ENCODE results near the gene EFNA2.

EFNA2 gene

DNA sequence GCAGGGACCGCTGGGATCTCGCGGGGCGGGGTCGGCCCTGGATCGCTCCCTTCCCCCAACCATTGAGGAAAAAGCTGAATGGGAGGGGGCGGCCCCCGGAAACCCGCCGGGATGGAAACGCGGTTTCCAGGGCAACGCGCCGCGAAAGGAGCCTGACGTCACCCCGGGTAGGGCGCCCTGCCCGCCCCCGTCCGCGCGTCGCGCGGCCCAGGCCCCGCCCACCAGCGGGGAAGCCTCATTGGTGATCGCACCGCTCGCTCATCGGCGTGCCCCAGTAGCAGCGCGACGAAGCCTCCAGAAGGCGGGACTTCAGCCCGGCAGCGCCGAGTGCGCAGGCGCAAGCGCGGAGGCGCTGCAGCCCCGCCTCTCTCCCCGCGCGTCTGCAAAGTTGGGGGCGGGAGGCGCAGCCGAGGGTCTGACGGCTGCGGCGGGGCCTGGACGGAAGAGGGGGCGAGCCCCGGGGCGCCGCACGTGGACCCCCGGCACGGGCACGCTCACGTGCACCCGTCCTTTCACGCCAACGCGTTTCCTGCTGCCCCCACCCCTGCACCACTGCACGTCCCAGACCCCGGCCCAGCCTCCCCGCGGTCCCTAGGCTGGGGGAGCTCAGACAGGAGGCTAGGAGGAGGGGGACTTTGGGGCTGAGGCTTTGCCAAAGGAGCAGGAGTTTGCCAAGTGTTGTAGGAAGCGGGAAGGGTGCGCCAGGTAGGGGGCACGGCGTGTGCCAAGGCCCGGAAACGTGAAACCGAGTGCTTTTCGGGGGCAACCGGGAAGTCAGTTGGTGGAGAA, 24.7 kb upstream of the EFNA2 start:
- peak; percentile 98 for DNase-seq (ENCODE audit: low spot score)

GRCh38 chr19:1261538-1261797, 24.2 kb upstream of the EFNA2 start:
- DNase-seq (ENCODE audit: low spot score), result no peak

- no peak for DNase-seq (ENCODE audit: low spot score)
These were observed 23.7 kb upstream of the EFNA2 start for GRCh38 chr19:1261798-1262622.

- DNase-seq (ENCODE audit: low spot score), result no peak
These were observed 23.0 kb upstream of the EFNA2 start for GRCh38 chr19:1262623-1263123.

- DNase-seq (ENCODE audit: low spot score), result no peak
These were observed 22.5 kb upstream of the EFNA2 start for GRCh38 chr19:1263188-1263587.

DNA sequence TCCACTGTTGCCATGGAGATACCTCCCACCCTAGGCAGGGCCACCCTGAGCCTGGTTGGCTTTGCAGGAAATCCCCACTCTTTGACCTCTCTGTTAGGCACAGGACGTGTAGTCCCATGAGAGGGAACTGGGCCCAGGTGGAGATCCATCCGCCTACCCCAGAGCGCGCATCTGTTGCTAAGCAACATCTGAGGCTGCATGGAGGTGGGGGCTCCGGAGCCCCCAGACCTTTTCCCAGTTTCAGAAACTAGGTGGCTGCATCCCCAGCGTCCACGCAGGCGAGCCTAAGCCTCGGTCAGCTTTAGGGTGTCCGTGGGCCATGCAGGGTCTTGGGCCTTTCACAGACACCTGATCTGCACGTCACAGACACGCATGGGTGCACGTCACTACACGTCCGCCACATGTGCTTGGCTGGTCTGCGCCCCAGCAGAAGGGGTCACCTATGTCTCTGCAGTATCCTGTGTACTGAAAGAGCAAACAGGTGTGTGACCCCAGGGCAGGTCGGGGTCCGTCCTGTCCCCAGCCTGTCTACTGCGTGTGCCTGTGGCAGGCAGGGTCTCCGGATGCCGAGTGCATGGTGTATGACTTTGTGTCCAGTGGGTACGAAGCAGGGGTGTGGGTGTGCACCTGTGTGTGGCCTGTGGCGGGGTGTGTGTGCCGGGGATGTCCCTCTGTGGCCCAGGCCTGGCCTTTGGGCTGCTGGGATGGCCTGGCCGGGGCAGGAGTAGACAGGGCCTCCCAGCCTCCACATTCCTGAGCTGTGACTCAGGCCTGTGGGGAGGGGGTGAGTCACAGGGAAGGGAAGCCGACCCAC, 20.7 kb upstream of the EFNA2 start:
- no peak for DNase-seq (ENCODE audit: low spot score)

- peak; percentile 42 for DNase-seq (ENCODE audit: low spot score)
These were observed 20.0 kb upstream of the EFNA2 start for GRCh38 chr19:1265615-1266128.

- DNase-seq (ENCODE audit: low spot score), result peak; percentile 89
These were observed 19.4 kb upstream of the EFNA2 start for GRCh38 chr19:1266129-1266915.

- peak; percentile 63 for DNase-seq (ENCODE audit: low spot score)
These were observed 18.7 kb upstream of the EFNA2 start for GRCh38 chr19:1266916-1267476.

GRCh38 chr19:1267477-1268225, 18.0 kb upstream of the EFNA2 start:
- DNase-seq (ENCODE audit: low spot score), result no peak

DNA sequence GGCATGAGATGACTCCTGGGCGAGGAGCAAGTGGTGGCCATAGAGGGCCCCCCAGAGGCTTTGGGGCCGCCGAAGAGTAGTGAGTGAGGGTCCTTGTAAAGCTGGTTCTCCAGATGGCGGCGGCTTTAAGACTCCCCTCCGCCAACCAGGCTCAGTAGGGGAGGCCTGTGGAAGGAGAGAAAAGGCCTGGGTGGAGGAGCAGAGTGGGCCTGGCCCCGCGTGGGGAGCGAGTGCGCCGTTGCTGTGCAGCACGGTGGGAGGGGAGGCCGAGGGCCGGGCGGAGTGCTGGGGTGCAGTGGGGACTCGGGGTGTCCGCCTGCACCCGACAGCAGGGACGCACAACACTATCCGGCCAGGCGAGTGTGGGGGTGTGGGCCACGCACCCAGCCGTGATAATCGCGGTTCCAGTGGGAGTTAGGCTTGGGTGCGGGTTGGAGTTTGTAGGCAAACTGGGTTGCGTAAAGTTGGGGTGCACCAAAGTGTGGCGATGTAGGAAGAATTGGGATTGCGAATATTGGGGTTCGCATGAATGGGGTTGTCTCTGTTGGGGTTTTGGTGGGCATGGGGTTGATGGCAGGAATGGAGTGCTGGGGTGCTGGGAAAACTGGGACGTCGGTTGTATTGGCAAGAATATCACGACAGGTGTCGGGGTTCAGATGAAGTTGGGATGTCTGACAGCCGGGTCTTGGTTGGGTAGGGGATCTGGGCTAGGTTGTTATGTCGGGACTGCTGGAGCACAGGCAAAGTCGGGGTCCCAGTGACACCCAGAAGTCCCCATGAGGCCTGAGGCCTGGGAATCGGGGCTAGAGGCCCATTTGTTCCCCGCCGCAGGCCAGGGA, 17.2 kb upstream of the EFNA2 start:
- DNase-seq (ENCODE audit: low spot score), result no peak

- peak; percentile 99 for DNase-seq (ENCODE audit: low spot score)
These were observed 16.6 kb upstream of the EFNA2 start, which contains the start of gene CIRBP for GRCh38 chr19:1269065-1269477. TSS of gene CIRBP (plus strand) at chr19:1269332. CDS start at chr19:1270934, 1,602 bp downstream.

- peak; percentile 86 for DNase-seq (ENCODE audit: low spot score)
These were observed 16.0 kb upstream of the EFNA2 start for GRCh38 chr19:1269478-1270212.

DNA sequence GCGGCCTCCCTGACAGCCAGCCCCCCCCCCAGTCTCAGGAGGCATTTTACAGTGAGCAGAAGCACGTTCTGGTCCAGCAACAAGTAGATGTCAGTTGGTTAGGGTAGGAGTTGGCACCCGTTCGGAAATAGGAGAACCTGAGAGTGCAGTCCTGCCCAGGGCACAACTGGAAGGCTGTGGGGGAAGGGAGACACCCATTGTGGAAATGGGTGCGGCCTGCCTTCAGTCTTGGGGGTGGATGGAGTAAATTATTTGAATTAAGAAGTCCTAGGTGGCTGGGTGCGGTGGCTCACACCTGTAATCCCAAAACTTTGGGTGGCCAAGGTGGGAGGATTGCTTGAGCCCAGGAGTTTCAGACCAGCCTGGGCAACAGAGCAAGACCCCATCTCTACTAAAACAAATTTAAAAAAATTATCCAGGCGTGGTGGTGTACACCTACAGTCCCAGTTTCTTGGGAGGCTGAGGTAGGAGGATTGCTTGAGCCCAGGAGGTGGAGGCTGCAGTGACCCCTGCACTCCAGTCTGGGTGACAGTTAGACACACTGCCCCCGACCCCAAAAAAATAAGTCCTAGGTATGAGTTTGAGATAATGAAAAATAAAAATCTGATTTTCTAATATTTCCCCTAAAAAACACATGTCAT, 15.3 kb upstream of the EFNA2 start:
- no peak for DNase-seq (ENCODE audit: low spot score)

DNA sequence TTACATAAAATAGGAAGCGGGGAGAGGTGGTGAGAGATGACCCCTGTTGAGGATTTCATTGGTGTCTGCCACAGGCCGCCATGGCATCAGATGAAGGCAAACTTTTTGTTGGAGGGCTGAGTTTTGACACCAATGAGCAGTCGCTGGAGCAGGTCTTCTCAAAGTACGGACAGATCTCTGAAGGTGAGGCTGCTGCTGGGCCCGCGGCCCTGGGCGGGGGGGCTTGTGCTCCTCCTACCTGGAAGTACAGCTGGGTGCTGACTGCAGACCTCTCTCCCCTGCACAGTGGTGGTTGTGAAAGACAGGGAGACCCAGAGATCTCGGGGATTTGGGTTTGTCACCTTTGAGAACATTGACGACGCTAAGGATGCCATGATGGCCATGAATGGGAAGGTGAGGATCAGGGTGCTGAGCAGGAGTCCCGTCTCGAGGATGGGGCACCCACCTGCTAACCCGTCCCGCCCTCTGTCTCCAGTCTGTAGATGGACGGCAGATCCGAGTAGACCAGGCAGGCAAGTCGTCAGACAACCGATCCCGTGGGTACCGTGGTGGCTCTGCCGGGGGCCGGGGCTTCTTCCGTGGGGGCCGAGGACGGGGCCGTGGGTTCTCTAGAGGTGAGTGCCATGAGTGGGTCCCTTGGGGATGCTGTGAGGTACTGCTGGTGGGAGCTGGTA, 14.7 kb upstream of the EFNA2 start:
- no peak for DNase-seq (ENCODE audit: low spot score)

- no peak for DNase-seq (ENCODE audit: low spot score)
These were observed 13.9 kb upstream of the EFNA2 start for GRCh38 chr19:1271528-1272422.
